GM11168 (cell line): Measurements from ENCODE around the gene BLOC1S2.
"Not testable (repeated sequence)": the region's sequence is repeated elsewhere in the genome, so short reads cannot be mapped to it uniquely, and the experiment has no call there.

Experiments
- in situ Hi-C: fragments of 300-500 bp; cut with MboI; formaldehyde crosslinking; loops from one replicate; pipeline ENCODE4 v1.12.0; 2022; ENCODE audit warnings: low sequenced_read_pairs; ENCODE audit not compliant: unreplicated experiment

The BLOC1S2 gene

GRCh38 chr10:100286051-100287033 is at the start of gene BLOC1S2:
Gene BLOC1S2, minus strand, starts transcription at chr10:100286680. Its CDS starts 21 bp downstream, at chr10:100286659.
- in situ Hi-C loops = no loop called here

GRCh38 chr10:100334762-100335161 is 48.3 kb upstream of the BLOC1S2 start:
- in situ Hi-C loops = loop anchor here (25.0 kb wide), 1 partner anchor 178 kb away; the partner anchor contains the start of gene SEC31B

- in situ Hi-C loops = loop anchor here (25.0 kb wide), 1 partner anchor 178 kb away; the partner anchor contains the start of gene SEC31B
These were observed 47.4 kb upstream of the BLOC1S2 start for GRCh38 chr10:100333661-100334440.

GRCh38 chr10:100333106-100333505 is 46.6 kb upstream of the BLOC1S2 start:
- in situ Hi-C loops = loop anchor here (25.0 kb wide), 1 partner anchor 179 kb away; the partner anchor contains the start of gene SEC31B

- in situ Hi-C loops = loop anchor here (25.0 kb wide), 1 partner anchor 182 kb away; the partner anchor contains the start of gene SEC31B
These were observed 43.6 kb upstream of the BLOC1S2 start, which contains the start of gene PKD2L1 for GRCh38 chr10:100330079-100330478. Gene PKD2L1, minus strand, starts transcription at chr10:100330228. Its CDS starts 125 bp downstream, at chr10:100330103.

GRCh38 chr10:100328198-100328597 is 41.7 kb upstream of the BLOC1S2 start:
- in situ Hi-C loops = loop anchor here (25.0 kb wide), 1 partner anchor 184 kb away; the partner anchor contains the start of gene SEC31B

- in situ Hi-C loops = loop anchor here (25.0 kb wide), 1 partner anchor 185 kb away; the partner anchor contains the start of gene SEC31B
These were observed 41.2 kb upstream of the BLOC1S2 start for GRCh38 chr10:100327718-100328009.

GRCh38 chr10:100327007-100327717 is 40.7 kb upstream of the BLOC1S2 start:
- in situ Hi-C loops = loop anchor here (25.0 kb wide), 1 partner anchor 185 kb away; the partner anchor contains the start of gene SEC31B

GRCh38 chr10:100325158-100325557 is 38.7 kb upstream of the BLOC1S2 start:
- in situ Hi-C loops = loop anchor here (25.0 kb wide), 1 partner anchor 187 kb away; the partner anchor contains the start of gene SEC31B

GRCh38 chr10:100319707-100320402 is 33.4 kb upstream of the BLOC1S2 start:
- in situ Hi-C loops = no loop called here

- in situ Hi-C loops = no loop called here
These were observed 31.7 kb upstream of the BLOC1S2 start for GRCh38 chr10:100318207-100318606.

GRCh38 chr10:100315615-100316014 is 29.1 kb upstream of the BLOC1S2 start:
- in situ Hi-C loops = no loop called here

- in situ Hi-C loops = no loop called here
These were observed 24.8 kb upstream of the BLOC1S2 start for GRCh38 chr10:100311298-100311697.

- in situ Hi-C loops = no loop called here
These were observed 21.2 kb upstream of the BLOC1S2 start for GRCh38 chr10:100307684-100308083.

GRCh38 chr10:100306861-100307260 is 20.4 kb upstream of the BLOC1S2 start:
- in situ Hi-C loops = no loop called here

- in situ Hi-C loops = no loop called here
These were observed 17.9 kb upstream of the BLOC1S2 start for GRCh38 chr10:100304414-100304813.

GRCh38 chr10:100303724-100304319 is 17.3 kb upstream of the BLOC1S2 start:
- in situ Hi-C loops = no loop called here

GRCh38 chr10:100301123-100301522 is 14.6 kb upstream of the BLOC1S2 start:
- in situ Hi-C loops = not testable (repeated sequence)

- in situ Hi-C loops = no loop called here
These were observed 10.8 kb upstream of the BLOC1S2 start for GRCh38 chr10:100297242-100297641.
